ENCODE results near the gene TTC13. TPM values are rescaled to one million over a fixed set of nuclear protein-coding genes. Genes with fewer than 3 reads are reported as not detected.

Gene TTC13
- total and polyA plus RNA-seq, 3 experiments from 2014 or later = 13.1 to 24.8 (median 21.5) TPM

DNA sequence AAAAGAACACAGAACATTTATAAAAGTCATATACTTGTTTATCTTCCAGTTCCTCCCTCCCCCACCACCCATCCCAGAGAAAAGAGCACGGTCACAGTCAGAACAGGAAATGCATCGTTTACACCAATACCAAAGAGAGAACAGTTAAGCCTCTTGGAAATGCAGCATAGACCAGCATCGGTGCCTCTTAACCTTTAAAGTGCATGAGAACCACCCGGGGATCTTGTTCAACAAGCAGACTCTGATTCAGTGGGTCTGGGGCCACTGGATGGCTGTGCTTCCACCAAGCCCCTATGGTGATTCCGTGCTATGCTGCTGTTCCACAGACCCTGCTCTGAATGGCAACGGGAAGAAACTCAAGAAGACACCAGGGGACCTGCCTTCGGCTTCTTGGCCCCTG lies 42.2 kb upstream of the TTC13 start:
- Mint-ChIP-seq H3K27me3 (no peaks in the 10 kb centered on the region), H3K27ac (peak overlapping the region in 1 of 8 donors; percentile 47), H3K4me1 (peaks cover 0 to 6% (median 3%) of the 10 kb centered on the region in 3 donors), H3K4me3 (no peak overlapping the region), H3K36me3 (peaks cover 0 to 9% (median 2%) of the 10 kb centered on the region in 3 donors), H3K9me3 (no peaks in the 10 kb centered on the region)
- CTCF ChIA-PET = no interaction called here
- Histone ChIP-seq H3K9me3 (ENCODE audit: low read length) (no peaks in the 10 kb centered on the region), H3K4me1 (ENCODE audit: insufficient read depth, low read length) (no peaks in the 10 kb centered on the region), H3K4me3 (ENCODE audit: low read length) (no peak overlapping the region), H3K27me3 (ENCODE audit: insufficient read depth, low read length, poor library complexity, severe bottlenecking) (no peaks in the 10 kb centered on the region), H3K36me3 (ENCODE audit: insufficient read depth, low read length) (no peaks in the 10 kb centered on the region), H3K27ac (ENCODE audit: low read depth, low read length) (no peak overlapping the region)
- POLR2A ChIA-PET = no interaction called here
- no peak for DNase-seq

DNA sequence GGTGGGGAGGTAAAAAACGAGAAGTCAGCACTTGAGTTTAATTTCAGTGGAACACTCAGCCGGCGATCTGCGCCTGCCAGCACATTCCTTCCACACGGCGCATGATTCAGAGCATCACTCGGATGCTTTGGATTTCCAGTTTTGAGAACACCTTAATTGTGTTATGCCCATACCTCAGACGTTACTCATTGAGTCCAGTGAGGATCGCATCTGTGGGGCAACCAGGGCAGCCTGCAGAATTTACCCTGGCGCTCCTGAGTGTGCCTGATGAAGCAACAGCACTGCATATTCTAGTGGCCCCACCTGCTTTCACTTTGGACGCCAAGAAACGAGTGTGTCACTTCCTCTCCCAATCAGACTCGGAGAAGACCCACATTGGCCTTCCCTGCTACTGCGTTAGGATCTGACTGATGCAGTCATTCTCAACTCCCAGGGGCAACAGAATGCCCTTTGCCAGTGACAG lies 41.5 kb upstream of the TTC13 start:
- Mint-ChIP-seq H3K36me3 (peaks cover 0 to 9% (median 2%) of the 10 kb centered on the region in 3 donors), H3K4me3 (peak overlapping the region in 4 of 7 donors; percentile 23 to 71 (median 61)), H3K27ac (peak overlapping the region in 2 of 8 donors; percentile 47 to 70), H3K9me3 (no peaks in the 10 kb centered on the region), H3K27me3 (no peaks in the 10 kb centered on the region), H3K4me1 (peaks cover 0 to 6% (median 3%) of the 10 kb centered on the region in 3 donors)
- H3K27ac ChIP-seq (ENCODE audit: low read depth, low read length) = no peak overlapping the region
- DNase-seq = no peak
- no peak overlapping the region for H3K4me3 ChIP-seq (ENCODE audit: low read length)
- no peaks in the 10 kb centered on the region for H3K36me3 ChIP-seq (ENCODE audit: insufficient read depth, low read length)
- H3K9me3 ChIP-seq (ENCODE audit: low read length) = no peaks in the 10 kb centered on the region
- ChIA-PET CTCF (no interaction called here), POLR2A (no interaction called here)
- H3K4me1 ChIP-seq (ENCODE audit: insufficient read depth, low read length) = no peaks in the 10 kb centered on the region
- no peaks in the 10 kb centered on the region for H3K27me3 ChIP-seq (ENCODE audit: insufficient read depth, low read length, poor library complexity, severe bottlenecking)

DNA sequence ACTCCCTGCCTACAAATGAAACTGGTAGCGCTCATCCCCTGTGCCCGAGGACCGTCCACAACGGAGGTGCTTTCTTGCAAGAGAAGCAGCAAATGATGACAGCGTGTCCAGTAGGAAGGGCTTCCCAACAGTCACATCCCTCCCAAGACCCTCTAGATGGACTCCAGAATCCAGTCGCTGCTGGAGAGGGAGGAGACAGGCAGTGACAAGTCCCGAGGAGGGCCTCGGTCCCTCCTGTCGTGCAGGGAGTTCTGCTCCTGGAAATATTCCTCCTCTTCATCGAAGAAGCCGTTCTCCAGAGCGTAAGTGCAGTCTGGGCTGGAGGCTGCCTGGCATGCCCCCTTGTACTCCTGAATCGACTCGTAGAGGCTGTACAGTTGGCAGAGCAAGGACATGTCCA lies 41.0 kb upstream of the TTC13 start:
- H3K4me3 ChIP-seq (ENCODE audit: low read length) = no peak overlapping the region
- Mint-ChIP-seq H3K4me1 (peaks cover 0 to 6% (median 3%) of the 10 kb centered on the region in 3 donors), H3K27ac (no peak overlapping the region), H3K9me3 (no peaks in the 10 kb centered on the region), H3K27me3 (no peaks in the 10 kb centered on the region), H3K36me3 (peaks cover 0 to 7% (median 2%) of the 10 kb centered on the region in 3 donors), H3K4me3 (peak overlapping the region in 1 of 7 donors; percentile 62)
- DNase-seq = no peak
- H3K4me1 ChIP-seq (ENCODE audit: insufficient read depth, low read length) = no peaks in the 10 kb centered on the region
- POLR2A ChIA-PET = no interaction called here
- no peak overlapping the region for H3K27ac ChIP-seq (ENCODE audit: low read depth, low read length)
- no peaks in the 10 kb centered on the region for H3K9me3 ChIP-seq (ENCODE audit: low read length)
- CTCF ChIA-PET = no interaction called here
- H3K36me3 ChIP-seq (ENCODE audit: insufficient read depth, low read length) = no peaks in the 10 kb centered on the region
- H3K27me3 ChIP-seq (ENCODE audit: insufficient read depth, low read length, poor library complexity, severe bottlenecking) = no peaks in the 10 kb centered on the region

DNA sequence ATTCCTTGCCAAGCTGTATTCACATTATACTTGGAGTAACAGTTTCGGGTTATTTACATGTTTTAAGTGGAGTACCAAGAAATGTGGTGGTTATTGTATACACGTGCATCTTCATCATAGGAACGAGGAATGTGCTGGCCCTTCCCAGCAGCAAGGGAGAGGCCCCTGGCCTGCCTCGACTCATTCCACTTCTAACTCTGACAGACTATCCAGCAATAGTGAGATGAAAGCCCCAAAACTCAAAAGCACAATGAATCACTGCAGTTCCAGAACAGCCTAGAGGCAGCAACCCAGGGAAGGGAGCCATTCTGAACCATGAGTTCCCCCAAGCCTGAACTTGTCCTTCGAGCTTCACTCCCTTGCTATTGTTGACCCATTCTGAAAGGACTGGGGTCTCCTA lies 38.3 kb upstream of the TTC13 start:
- no peak for DNase-seq
- H3K36me3 ChIP-seq (ENCODE audit: insufficient read depth, low read length) = no peaks in the 10 kb centered on the region
- ChIA-PET POLR2A (no interaction called here), CTCF (no interaction called here)
- Mint-ChIP-seq H3K27me3 (no peaks in the 10 kb centered on the region), H3K9me3 (no peaks in the 10 kb centered on the region), H3K4me1 (peaks cover 0 to 6% (median 3%) of the 10 kb centered on the region in 3 donors), H3K4me3 (no peak overlapping the region), H3K27ac (peak overlapping the region in 1 of 8 donors; percentile 28), H3K36me3 (peaks cover 0 to 7% (median 2%) of the 10 kb centered on the region in 3 donors)
- no peak overlapping the region for H3K27ac ChIP-seq (ENCODE audit: low read depth, low read length)
- H3K4me3 ChIP-seq (ENCODE audit: low read length) = no peak overlapping the region
- no peaks in the 10 kb centered on the region for H3K4me1 ChIP-seq (ENCODE audit: insufficient read depth, low read length)
- H3K27me3 ChIP-seq (ENCODE audit: insufficient read depth, low read length, poor library complexity, severe bottlenecking) = no peaks in the 10 kb centered on the region
- H3K9me3 ChIP-seq (ENCODE audit: low read length) = no peaks in the 10 kb centered on the region

DNA sequence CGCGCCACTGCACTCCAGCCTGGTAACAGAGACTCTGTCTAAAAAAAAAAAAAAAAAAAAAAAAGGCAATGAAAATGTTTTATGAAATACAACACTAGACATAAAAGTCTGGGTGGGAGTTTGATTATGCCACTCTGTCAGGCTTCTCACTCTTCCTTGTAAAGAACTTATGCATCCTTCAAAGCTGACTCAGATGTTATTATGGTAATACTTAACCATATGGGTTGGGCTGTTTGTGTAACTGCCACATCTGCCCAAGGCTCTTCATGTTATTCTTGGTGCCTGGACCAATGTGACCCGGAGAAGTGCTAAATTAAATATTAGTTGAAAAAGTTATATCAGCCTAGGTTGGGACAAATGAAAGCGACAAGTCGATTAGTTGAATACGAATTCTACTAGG lies 37.6 kb upstream of the TTC13 start:
- no peak for DNase-seq
- Histone ChIP-seq H3K4me3 (ENCODE audit: low read length) (no peak overlapping the region), H3K27ac (ENCODE audit: low read depth, low read length) (no peak overlapping the region), H3K4me1 (ENCODE audit: insufficient read depth, low read length) (no peaks in the 10 kb centered on the region), H3K27me3 (ENCODE audit: insufficient read depth, low read length, poor library complexity, severe bottlenecking) (no peaks in the 10 kb centered on the region), H3K36me3 (ENCODE audit: insufficient read depth, low read length) (no peaks in the 10 kb centered on the region), H3K9me3 (ENCODE audit: low read length) (no peaks in the 10 kb centered on the region)
- ChIA-PET CTCF (no interaction called here), POLR2A (no interaction called here)
- Mint-ChIP-seq H3K27ac (peak overlapping the region in 1 of 8 donors; percentile 4), H3K9me3 (no peaks in the 10 kb centered on the region), H3K36me3 (peaks cover 0 to 7% (median 0%) of the 10 kb centered on the region in 3 donors), H3K4me1 (peaks cover 0 to 6% (median 3%) of the 10 kb centered on the region in 3 donors), H3K27me3 (no peaks in the 10 kb centered on the region), H3K4me3 (no peak overlapping the region)

DNA sequence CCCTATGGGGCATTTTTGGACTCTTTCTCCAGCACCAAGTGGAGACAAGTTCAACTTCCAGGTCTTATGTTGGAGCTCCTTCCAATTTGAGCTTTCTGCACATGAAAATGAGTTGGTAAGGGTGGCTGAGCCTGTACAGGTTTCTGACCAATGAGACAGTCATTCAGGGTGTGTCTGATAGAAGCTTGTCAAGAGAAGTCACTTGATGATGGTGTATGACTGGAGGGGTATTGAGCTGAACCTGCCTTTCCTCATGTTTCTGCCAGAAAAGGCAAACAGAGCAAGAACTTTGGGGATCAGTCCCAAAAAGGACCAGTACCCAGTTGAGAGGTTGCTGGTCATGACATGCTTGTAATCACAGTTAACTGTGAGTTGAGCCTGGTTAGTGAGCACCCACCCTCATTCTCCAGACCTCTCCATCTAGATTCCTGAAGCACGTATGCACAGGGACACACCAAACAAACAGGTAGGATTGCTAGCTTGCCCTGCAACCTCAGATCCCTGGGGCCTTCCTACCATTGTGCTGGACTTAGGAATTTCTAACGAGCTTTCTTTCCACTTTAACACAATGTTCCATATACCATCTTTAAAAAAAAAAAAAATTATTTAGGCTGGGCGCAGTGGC lies 34.8 kb upstream of the TTC13 start:
- Mint-ChIP-seq H3K4me3 (no peak overlapping the region), H3K27me3 (no peaks in the 10 kb centered on the region)
- POLR2A ChIA-PET = no interaction called here

DNA sequence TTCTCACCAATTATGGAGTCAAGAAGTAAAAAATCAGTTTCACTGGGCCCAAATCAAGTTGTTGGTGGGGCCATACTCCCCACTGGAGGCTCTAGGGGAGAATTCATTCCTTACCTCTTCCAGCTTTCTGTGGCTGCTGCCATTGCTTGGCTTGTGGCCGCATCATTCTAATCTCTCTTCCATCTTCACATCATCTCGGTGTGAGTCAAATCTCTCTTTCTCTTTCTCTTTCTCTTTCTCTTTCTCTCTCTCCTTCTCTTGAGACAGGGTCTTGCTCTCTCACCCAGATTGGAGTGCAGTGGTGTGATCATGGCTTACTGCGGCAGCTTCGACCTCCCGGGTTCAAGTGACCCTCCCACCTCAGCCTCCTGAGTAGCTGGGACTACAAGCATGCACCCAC lies 33.3 kb upstream of the TTC13 start:
- no peak for DNase-seq
- Histone ChIP-seq H3K4me1 (ENCODE audit: insufficient read depth, low read length) (no peaks in the 10 kb centered on the region), H3K36me3 (ENCODE audit: insufficient read depth, low read length) (no peaks in the 10 kb centered on the region), H3K27ac (ENCODE audit: low read depth, low read length) (no peak overlapping the region), H3K27me3 (ENCODE audit: insufficient read depth, low read length, poor library complexity, severe bottlenecking) (no peaks in the 10 kb centered on the region), H3K4me3 (ENCODE audit: low read length) (no peak overlapping the region), H3K9me3 (ENCODE audit: low read length) (no peaks in the 10 kb centered on the region)
- POLR2A ChIA-PET = no interaction called here
- no peaks in the 10 kb centered on the region for H3K27me3 Mint-ChIP-seq
- no peaks in the 10 kb centered on the region for H3K4me1 Mint-ChIP-seq
- no peak overlapping the region for H3K27ac Mint-ChIP-seq
- H3K4me3 Mint-ChIP-seq = no peak overlapping the region
- CTCF ChIA-PET = no interaction called here
- peaks cover 0 to 11% (median 9%) of the 10 kb centered on the region in 5 donors for H3K9me3 Mint-ChIP-seq
- peaks cover 0 to 9% (median 0%) of the 10 kb centered on the region in 3 donors for H3K36me3 Mint-ChIP-seq

More for the DNA sequence above, 34.8 kb upstream of the TTC13 start:
- no peaks in the 10 kb centered on the region for H3K4me1 Mint-ChIP-seq
- H3K27me3 ChIP-seq (ENCODE audit: insufficient read depth, low read length, poor library complexity, severe bottlenecking) = no peaks in the 10 kb centered on the region
- H3K36me3 ChIP-seq (ENCODE audit: insufficient read depth, low read length) = no peaks in the 10 kb centered on the region
- H3K4me1 ChIP-seq (ENCODE audit: insufficient read depth, low read length) = no peaks in the 10 kb centered on the region
- CTCF ChIA-PET = no interaction called here
- H3K36me3 Mint-ChIP-seq = peaks cover 0 to 2% (median 0%) of the 10 kb centered on the region in 3 donors
- no peak overlapping the region for H3K27ac Mint-ChIP-seq
- DNase-seq = no peak
- H3K9me3 Mint-ChIP-seq = peaks cover 0 to 2% (median 0%) of the 10 kb centered on the region in 5 donors
- H3K9me3 ChIP-seq (ENCODE audit: low read length) = no peaks in the 10 kb centered on the region
- H3K4me3 ChIP-seq (ENCODE audit: low read length) = no peak overlapping the region
- no peak overlapping the region for H3K27ac ChIP-seq (ENCODE audit: low read depth, low read length)

DNA sequence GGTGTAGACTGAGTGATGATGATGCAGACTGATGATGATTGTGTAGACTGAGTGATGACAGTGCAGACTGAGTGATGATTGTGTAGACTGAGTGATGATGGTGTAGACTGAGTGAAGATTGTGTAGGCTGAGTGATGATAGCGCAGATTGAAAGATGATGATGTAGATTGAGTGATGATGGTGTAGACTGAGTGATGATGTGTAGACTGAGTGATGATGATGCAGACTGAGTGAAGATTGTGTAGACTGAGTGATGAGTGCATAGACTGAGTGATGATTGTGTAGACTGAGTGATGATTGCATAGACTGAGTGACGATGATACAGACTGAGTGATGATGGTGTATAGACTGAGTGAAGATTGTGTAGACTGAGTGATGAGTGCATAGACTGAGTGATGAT lies 32.7 kb upstream of the TTC13 start:
- H3K4me1 Mint-ChIP-seq = no peaks in the 10 kb centered on the region
- no peaks in the 10 kb centered on the region for H3K9me3 ChIP-seq (ENCODE audit: low read length)
- H3K9me3 Mint-ChIP-seq = peaks cover 4 to 17% (median 15%) of the 10 kb centered on the region in 5 donors
- no peak overlapping the region for H3K27ac ChIP-seq (ENCODE audit: low read depth, low read length)
- H3K27ac Mint-ChIP-seq = no peak overlapping the region
- peaks cover 0 to 15% (median 0%) of the 10 kb centered on the region in 3 donors for H3K36me3 Mint-ChIP-seq
- DNase-seq = no peak
- POLR2A ChIA-PET = no interaction called here
- no peak overlapping the region for H3K4me3 Mint-ChIP-seq
- H3K27me3 ChIP-seq (ENCODE audit: insufficient read depth, low read length, poor library complexity, severe bottlenecking) = no peaks in the 10 kb centered on the region
- H3K36me3 ChIP-seq (ENCODE audit: insufficient read depth, low read length) = no peaks in the 10 kb centered on the region
- no peaks in the 10 kb centered on the region for H3K27me3 Mint-ChIP-seq
- CTCF ChIA-PET = no interaction called here
- no peaks in the 10 kb centered on the region for H3K4me1 ChIP-seq (ENCODE audit: insufficient read depth, low read length)
- no peak overlapping the region for H3K4me3 ChIP-seq (ENCODE audit: low read length)

Data from CD8-positive, alpha-beta memory T cell (primary cell).